HL-60/S4 treated with phorbol 12-myristate 13-acetate at 8.2 ng/mL for 4 days and 3 days (cell line): Measurements from ENCODE around the gene LPP.

ENCODE experiments used
- in situ Hi-C: fragments of 300-500 bp; cut with MboI; formaldehyde crosslinking; loops from 2 replicates; pipeline ENCODE4 v1.15.0; 2022; ENCODE audit warnings: low sequenced_read_pairs

LPP gene

DNA sequence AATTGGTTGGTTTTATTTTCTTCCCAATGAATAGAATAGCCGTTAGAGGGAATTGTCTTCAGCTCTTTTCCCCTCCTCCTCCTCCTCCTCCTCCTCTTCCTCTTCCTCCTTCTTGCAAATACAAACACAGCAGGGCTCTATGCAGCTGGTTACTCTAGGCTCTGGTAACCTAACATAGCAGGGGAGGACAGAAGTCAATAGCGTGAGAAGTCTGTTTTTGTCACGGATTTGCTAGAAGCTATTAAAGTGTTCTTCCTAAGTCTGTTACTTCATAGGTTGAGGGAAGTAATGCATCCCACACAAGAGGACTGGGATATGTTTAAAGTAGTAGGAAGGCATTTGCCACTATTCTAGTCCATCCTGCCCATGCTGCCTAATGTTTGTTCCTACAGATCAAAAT, 643.1 kb downstream of the LPP start:
- in situ Hi-C loops: no loop called here

DNA sequence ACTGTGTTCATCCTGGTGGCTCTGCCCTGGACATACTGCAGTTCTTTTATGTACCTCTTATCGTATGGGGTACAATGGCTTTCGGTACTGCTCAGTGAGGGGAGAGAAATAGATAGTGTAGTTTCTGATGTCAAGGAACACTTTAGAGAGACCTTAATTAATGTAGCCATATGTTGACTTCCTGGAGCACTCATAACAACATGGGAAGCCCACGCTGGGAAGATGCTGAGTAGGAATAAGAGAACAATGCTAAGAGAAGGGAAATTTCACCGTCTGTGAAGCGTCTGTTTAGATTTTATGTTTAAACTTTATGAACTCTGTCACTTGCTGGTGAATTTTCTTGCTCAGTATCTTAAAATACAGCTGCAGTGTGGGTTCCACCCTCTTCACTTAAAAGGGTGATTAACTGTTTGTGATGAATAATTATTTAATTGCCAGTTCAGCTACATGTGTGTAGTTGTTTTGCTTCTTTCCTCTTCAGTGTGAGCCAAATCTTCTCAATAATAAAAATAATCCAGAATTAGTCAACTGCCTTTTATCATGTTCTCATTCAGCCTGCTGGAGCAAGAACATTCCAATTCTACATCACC, 644.7 kb downstream of the LPP start:
- in situ Hi-C loops: no loop called here

DNA sequence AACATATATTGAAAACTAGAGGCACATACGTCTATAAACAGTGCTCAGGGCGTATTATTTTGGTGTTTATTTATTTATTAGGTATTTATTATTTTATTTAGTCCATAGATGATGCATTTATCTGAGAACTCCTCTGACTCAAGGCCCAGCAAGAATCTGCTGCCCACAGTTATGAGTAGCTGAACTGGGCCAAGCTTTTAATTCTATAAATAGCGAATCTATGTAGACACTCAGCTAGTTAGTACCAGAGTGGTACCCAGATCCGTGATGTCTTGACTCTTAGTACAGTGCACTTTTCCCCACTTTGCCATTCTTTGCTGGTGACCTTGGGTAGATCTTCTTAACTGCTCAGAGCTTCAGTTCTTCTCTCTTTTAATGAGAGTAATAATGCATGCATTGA, 647.4 kb downstream of the LPP start:
- in situ Hi-C loops: no loop called here

DNA sequence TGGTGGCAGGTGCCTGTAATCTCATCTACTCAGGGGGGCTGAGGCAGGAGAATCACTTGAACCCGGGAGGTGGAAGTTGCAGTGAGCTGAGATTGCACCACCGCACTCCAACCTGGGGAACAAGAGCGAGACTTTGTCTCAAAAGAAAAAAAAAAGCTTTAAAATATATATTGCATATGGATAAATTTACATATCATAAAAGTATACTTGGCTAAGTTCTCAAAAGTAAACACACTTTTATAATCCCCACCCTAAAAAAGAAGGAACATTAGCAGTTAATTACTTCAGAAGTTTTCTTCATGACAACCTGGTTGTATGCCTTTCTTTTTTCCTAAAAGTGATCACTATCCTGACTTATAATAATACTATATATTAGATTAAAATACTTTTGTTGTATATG, 648.7 kb downstream of the LPP start:
- in situ Hi-C loops: no loop called here

DNA sequence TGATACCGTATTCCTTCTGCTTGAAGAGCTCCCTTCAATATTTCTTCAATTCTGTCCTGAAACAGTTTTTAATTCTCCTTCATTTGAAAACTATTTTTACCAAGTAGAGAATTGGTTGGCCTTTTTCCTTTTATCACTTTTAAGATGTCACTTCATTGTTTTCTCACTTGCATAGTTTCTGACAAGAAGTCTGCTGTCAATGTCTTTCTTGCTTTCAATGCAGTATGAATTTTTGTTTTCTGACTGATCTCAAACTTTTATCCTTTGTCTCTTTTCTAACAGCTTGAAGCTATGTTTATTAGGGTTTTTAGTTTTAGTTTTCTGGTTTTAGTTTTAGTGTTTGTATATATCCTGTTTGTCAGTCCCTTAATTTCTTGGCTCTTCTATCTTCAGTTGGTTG, 653.0 kb downstream of the LPP start:
- in situ Hi-C loops: no loop called here

DNA sequence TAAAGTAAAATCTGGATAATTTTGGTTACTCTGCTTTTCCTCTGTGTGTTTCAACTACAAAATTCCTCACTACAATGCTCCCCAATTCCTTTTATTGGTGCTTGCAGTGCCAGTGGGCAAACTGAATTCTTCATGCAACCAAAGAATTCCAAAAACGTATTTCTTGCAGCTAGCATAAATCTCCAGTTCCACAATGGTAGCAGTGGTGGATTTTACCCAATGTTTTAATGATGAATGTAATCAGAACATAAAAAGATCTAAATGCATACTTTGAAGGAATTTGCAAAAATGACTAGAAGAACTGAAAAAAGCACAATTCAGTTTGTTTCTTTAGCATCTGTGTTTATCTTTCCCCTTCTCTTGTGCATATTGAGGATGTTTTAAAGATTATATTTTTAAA, 658.2 kb downstream of the LPP start:
- in situ Hi-C loops: no loop called here

DNA sequence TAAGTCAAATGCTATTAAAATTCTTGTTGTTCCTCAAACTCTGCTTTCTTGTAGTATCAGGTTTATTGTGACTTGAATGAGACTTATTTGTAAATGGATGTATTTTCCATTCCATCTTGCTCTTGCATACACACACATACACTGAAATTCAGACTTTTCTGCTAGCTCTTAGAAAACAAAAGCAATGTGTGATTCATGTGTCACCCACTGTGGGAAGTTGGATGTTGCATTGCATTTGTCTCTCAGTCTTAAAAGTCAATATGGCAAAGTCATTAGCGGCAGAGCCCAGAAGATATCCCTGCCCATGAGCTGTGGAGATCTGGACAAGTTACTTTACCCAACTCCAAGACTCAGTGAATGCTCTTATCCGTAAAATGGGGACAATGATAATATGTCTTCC, 660.6 kb downstream of the LPP start:
- in situ Hi-C loops: no loop called here

DNA sequence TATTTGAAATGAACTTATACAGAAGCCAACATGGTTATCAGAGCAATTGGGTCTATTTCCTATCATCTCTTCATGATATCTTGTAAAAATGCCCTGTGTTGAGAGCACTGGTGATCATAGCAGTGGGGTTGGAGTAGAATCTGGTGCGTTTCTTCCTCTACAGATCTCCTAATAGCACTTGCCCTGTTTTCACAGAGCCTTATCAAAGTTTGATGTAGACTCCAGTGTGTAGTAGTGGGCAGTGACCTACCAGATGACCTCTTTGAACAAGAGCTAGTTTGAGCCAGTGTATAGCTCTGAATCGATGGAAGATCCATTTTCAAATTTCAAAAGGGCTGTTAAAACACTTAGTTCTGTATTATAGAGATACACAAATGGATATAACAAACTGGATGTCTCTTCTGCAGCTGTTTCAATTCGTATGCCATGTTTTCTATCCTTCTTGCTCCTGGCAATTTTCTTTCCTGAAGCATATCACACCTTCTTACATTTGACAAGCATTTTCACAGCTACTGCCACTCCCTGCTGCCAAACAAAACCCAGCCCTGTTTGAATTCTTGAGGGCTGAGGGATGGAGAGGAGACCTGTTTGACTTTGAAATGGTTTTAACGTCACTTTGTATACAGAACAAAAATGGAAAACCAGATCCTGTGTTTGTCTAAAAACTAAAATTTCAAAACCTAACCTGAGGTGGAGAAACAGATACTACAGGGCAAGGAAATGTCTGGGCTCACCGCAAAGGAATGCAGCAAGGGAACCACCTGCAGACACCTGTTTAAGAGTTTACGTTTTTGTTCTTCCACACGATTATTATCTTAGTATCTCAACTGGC, 663.4 kb downstream of the LPP start:
- in situ Hi-C loops: no loop called here

DNA sequence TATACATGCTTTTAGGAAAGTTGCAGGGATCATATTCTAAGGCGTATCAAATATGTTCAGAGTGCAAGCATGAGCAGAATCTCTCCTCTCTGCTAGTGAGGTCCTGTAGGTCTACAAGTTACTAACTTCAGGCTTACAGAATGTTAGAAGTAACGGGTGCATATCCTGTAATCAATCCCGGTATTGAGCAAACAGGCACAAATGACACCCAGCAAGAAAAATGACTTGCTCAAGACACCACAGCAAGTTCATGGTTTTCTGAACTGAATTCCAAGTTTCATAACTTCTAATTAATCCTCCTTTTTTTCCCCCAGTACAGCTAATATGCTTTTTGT, 663.9 kb downstream of the LPP start:
- in situ Hi-C loops: no loop called here

DNA sequence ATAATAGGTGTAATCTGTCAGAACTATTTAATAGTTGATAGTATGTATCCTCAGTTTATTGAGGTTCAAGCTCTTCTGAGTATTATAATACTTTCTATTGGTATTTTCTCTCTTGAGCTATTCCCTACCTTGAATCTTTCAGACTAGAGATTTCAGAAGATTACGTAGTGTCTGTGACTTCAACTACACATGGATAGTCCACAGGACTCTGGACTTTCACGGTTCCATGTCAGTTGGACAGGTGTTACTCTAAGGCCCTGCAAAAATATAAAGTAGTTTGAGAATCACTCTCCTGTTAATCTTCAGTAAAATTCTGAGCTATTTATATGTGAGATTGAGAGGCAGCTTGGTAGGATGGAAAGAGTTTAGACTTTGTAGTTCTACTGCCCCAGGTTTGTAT, 664.3 kb downstream of the LPP start:
- in situ Hi-C loops: no loop called here

DNA sequence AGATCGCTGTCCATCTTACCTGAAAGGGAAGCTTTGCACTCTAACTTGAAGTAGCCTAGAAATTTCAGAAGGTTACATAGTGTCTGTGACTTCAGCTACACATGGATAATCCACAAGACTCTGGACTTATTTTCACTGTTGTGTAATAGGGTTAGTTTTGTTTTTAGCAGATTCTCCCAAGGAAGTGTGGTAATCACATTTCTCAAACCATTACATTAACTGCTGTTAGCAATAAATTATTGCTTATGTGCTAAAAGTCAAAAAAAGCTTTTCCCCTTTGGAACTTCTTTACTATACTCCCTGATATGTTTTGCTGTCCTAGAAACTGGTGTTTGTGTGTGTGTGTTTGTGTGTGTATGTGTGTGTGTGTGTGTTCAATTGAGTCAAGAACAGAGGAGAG, 666.0 kb downstream of the LPP start:
- in situ Hi-C loops: no loop called here

DNA sequence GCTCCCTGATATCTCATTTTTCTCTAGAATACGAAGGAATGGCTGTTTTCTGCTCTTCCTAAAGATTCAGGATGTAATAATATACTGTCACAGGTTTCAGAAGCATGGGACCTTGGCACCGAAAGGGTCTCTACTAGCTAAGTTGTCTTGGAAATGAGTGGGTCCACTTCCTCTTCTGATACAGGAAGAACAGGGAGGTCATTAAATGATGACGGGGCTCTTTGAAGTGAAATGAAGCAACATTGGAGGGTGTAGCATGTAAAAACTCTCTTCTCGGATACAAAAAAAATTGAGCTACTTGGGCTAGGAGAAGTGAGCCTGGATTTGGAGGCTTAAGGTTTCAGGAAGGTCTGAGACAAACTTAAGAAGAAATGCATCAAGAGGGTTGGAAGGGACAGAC, 668.0 kb downstream of the LPP start:
- in situ Hi-C loops: no loop called here

DNA sequence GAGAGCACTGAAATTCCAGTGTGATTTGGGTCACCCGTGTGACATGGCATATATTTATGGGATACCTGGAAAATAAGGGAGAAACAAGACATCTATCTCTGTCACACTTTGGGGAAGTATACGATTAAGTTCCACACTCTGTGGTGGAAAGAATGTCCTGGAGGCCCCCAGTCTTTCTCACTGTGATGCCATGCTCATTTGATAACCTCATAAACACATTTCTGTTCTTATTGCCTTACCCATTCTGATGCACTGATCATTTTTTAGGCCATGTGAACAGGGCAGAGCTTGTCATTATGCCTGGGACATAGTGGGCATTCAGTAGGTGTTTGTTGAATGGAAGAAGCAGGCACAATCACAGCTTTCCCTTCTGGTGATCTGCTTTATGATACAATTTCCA, 668.5 kb downstream of the LPP start:
- in situ Hi-C loops: no loop called here

DNA sequence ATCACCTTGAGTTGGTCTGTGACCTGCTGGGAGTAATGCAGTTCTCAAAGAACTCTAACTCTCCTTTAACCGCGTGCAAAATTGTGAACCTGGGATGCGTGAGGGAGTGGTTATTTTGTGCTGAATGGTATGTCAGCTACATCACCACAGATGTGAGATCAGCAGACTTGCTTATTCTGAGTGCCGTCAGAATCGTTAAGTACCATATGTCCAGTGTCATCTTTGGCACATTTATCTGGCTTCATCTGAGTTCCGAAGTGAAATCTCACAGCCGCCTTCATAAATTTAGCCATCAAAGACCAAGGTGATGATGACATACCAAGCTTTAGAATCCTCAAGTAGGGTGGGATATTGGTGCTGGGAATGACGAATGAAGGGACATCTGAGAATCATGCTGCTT, 670.6 kb downstream of the LPP start:
- in situ Hi-C loops: no loop called here

DNA sequence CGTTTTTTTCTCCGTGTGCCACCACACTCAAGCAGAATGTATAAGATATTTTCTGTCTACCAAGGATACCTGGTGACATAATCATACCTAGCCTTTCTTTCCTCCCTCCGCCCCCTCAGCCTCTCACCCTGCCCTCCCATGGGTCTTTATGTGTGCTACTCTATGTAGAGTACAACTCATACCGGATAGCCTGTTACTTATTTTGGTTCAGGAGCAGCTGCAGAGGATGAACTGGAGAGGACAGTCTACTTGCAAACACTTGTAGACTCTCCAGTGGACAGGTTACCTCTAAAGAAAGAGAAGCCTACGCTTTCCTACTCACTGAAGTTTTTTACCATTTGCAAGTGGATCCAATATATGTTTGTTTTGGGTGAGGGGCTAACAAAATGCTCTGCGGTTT, 671.9 kb downstream of the LPP start:
- in situ Hi-C loops: no loop called here

DNA sequence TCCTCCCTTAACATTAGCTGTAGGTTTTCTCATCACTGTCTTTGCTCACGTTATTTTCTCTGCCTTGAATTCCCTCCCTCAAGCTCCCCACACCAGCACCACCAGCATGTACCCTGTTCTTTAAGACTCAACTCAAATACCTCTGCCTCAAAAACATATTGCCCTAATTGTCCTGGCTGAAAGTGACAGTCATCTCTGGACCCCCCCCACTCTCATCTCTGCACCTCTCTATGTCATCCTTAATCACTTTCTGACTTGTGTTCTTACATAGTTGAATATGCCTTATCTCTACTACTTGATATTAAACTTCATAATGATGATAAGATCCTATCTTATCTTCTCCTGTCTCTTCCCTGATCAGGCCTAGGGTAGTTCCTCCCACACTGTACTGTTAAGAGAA, 672.6 kb downstream of the LPP start:
- in situ Hi-C loops: no loop called here

DNA sequence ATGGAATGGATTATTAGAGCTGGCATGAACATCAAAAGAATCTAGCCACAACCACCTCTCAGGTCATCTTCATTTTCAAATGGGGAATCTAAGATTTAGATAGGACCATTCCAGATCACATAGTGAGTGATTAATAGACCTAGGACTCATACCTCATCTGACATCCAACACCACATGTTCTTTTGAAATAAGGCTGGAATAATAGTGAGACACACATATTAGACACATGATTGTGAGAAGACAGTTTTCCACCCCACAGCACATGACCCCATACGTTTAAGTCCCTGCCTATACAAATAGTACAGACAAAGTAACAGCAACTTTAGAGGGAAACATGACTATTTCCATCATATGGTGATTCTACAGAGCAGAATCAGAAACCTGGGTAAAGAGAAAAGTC, 673.1 kb downstream of the LPP start:
- in situ Hi-C loops: no loop called here

DNA sequence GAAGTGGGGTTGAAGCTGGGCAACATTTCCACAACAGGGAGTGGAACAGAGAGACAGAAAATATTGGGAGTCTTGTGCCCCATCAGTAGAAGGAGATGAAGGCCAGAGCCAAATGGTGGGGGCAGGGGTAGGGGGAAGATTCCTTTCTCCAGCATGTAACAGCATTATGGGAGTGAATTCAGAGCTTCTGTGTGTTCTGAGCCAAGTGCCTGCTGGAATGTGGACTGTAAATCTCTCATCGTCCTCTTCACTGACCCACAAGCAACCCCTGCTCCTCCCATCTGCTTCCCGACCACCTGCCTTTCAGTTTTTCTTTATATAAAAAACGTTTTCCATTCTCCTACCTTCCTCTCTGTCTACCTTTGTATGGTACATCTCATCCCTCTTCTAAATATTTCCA, 673.6 kb downstream of the LPP start:
- in situ Hi-C loops: no loop called here

DNA sequence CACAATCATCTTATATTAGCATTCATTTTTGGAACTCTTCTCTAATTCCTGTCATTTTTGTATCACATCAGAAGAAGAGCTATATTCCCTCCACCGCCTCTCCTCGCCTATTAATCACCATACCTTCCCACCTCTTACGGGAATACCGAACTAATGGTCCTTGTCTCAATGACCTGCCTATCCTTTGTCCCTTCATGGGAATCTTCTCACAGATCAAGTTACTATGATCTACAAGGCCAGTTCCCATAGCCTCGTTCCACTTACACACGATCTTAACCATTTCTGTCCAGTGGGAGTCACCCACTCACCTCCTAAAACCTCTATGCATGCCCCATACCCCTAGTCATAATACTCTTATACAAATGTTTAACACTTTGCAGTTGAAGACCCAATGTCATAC, 675.2 kb downstream of the LPP start:
- in situ Hi-C loops: no loop called here

DNA sequence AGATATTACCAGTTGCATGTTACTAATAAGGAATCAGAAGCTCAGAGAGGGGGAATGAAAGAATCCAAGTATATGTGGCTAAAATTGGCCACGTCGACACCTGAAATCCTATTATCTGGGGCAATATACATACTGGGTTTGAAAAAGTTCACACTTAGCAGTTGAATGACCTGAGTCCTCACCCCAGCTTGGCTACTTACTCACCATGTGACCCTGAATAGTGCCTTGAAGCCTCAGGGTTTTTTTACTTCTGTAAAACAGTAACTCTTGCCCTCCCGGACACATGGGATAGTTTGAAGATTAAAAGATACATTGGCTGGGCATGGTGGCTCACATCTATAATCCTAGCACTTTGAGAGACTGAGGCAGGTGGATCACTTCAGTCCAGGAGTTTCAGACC, 675.6 kb downstream of the LPP start:
- in situ Hi-C loops: no loop called here

DNA sequence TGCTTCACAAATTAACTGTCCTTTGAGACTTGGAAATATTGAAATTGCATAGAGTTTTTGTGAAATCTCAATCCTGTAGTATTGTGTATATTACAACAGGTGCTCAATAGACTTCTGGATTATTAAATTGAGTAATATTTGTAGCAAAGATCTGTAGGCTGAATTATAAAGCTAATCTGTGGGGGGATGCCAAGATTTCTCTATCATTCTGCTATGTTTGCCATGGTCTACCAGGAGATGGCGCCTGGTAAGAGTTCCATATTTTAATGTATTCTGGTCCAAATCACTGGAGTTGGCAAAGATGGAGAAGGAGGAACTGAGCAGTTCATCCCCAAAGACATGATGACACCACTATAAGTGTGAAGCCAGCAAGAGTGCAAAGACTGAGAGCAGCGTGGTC, 676.9 kb downstream of the LPP start:
- in situ Hi-C loops: no loop called here

DNA sequence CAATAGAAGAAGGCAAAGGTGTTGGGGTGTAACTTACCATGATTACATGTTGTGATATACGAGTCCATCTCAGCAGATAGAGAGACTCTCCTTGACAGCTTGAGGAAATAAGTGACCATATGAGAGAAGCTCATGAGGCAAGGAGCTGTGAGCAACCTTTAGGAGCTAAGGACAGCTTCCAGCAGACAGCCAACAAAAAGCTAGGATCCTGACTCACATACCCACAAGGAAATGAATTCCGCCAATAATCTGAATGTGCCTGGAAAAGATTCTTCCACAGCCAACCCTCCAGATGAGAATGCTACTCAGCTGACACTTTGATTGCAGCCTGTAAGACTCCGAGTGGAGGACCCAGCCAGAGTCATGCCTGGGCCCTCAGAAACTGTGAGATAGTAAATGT, 678.2 kb downstream of the LPP start:
- in situ Hi-C loops: no loop called here
